ENCODE results near the gene DHRS1.

DHRS1 gene

DNA sequence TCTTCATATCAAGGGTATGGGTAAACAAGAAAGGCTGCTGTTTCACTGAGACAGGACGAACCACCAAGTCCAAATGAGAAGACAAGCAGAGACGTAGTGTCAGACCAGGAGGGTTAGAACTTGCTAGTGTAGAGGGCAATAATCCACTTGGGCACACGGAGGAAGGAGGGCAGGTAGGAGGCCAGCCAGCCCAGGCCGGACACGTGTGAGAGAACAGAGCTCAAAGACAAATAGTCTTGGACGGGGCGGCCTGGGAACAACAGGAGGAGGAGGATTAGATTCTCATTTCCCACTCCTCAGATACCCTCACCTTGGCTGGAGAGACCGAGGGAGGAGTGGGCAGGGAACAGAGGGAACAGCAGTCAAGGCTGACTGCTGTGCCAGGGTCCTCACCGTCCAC lies 8.8 kb downstream of the DHRS1 start:
- H3K4me3 ChIP-seq (ENCODE audit: low read length), result no peak overlapping the region
- DNase-seq (ENCODE audit: low read depth, low spot score), result no peak

DNA sequence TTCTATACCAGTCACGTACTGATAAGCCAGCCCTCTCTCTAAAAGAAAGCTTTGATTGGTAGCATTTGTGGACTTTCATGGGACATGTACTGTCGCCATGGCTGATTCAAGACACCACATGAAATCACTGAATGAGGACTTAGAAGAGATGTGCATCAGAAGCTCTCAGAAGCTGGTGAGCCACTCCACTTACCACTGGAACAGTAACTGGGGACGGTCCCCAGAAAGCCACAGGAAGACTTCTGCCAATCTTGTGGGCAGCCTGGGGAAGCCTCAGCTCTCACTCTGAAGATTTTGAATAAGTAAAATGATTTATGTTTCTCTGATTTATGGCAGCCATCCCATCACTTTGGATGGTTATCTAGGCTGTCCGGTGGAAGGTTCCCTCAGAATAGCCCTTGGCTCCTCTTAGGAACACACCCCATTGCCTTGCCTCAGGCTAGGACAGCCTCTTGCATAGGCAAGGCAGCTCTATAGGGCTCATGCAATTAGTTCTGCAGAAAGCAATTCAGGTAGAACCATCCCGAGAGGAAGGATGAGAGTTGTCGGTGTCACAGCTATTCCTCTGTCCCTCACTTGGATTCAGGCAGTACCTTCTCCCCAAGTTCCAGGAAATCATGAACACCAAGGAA lies 9.8 kb downstream of the DHRS1 start:
- no peak overlapping the region for H3K4me3 ChIP-seq (ENCODE audit: low read length)
- no peak for DNase-seq (ENCODE audit: low read depth, low spot score)

DNA sequence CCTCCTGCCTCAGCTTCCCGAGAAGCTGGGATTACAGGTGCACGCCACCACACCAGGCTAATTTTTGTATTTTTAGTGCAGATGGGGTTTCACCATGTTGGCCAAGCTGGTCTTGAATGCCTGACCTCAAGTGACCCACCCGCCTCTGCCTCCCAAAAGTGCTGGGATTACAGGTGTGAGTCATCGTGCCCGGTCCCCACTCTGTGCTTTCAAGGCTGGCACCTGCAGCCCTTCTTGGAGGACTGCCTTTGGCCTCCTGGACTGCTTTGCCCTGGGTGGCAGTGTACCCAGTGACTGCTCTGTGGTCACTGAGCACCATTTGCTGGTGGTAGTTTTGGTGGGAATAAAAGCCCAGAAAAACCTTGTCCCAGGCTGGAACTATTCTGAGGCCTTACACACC lies 12.6 kb downstream of the DHRS1 start:
- DNase-seq (ENCODE audit: low read depth, low spot score), result no peak
- H3K4me3 ChIP-seq (ENCODE audit: low read length), result no peak overlapping the region

- no peak for DNase-seq (ENCODE audit: low read depth, low spot score)
- no peak overlapping the region for H3K4me3 ChIP-seq (ENCODE audit: low read length)
Observed at GRCh38 chr14:24285351-24285750, 14.2 kb downstream of the DHRS1 start.

GRCh38 chr14:24284501-24285035 lies 15.0 kb downstream of the DHRS1 start:
- no peak for DNase-seq (ENCODE audit: low read depth, low spot score)
- H3K4me3 ChIP-seq (ENCODE audit: low read length), result no peak overlapping the region

GRCh38 chr14:24283796-24284460 lies 15.7 kb downstream of the DHRS1 start:
- no peak overlapping the region for H3K4me3 ChIP-seq (ENCODE audit: low read length)
- no peak for DNase-seq (ENCODE audit: low read depth, low spot score)

DNA sequence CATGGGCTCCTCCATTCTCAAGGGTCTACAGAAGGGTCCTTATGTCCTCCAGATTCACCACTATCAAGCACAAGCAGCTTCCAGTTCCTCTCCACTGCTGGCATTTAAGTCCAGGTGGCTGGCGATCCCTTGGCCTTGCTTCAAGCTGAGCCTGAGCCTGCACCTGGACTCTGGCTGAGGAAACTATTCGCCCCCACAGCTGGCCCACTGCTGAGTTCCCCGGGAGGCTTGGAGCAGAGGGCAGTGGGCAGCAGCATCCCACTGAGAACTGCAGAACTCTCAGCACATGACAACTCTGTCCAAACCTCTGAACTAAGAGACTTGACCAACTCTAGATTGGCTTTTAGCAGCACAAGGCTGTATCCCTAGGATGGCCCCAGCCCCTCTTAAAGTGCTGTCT lies 16.8 kb downstream of the DHRS1 start:
- no peak for DNase-seq (ENCODE audit: low read depth, low spot score)
- H3K4me3 ChIP-seq (ENCODE audit: low read length), result no peak overlapping the region

- no peak for DNase-seq (ENCODE audit: low read depth, low spot score)
- no peak overlapping the region for H3K4me3 ChIP-seq (ENCODE audit: low read length)
Observed at GRCh38 chr14:24281636-24282035, 17.9 kb downstream of the DHRS1 start.

DNA sequence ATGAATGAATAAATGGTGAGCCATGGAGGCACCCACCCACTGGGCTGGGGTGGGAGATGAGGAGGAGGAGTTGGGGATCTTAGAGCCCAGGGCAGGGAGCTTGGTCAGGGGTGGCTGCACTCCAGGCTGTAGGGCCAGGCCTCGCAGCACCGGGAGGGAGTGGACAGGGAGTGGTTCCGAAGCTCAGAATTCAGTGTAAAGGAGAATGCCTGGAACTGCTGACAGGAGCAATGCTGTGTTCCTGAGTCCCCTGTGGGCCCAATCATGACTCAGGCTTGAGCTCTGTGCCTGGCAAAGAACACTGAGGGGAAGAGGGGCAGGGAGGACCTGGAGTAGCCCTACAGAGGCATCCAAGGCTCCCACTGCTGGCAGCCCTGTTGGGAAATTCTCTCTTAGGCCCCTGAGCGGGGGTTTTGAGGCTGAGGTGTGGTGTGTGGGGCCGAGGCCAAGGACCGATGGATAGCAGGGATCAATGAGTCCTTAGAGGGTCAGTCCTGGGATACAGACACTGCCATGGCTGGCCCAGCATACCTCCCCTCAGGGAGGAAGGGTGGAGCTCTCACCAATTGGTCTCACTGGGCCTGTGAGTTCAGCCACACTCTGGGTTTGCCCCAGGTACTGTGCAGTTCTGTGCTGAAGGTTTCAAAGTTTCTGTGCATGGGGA lies 18.7 kb downstream of the DHRS1 start:
- H3K4me3 ChIP-seq (ENCODE audit: low read length), result no peak overlapping the region
- DNase-seq (ENCODE audit: low read depth, low spot score), result no peak

DNA sequence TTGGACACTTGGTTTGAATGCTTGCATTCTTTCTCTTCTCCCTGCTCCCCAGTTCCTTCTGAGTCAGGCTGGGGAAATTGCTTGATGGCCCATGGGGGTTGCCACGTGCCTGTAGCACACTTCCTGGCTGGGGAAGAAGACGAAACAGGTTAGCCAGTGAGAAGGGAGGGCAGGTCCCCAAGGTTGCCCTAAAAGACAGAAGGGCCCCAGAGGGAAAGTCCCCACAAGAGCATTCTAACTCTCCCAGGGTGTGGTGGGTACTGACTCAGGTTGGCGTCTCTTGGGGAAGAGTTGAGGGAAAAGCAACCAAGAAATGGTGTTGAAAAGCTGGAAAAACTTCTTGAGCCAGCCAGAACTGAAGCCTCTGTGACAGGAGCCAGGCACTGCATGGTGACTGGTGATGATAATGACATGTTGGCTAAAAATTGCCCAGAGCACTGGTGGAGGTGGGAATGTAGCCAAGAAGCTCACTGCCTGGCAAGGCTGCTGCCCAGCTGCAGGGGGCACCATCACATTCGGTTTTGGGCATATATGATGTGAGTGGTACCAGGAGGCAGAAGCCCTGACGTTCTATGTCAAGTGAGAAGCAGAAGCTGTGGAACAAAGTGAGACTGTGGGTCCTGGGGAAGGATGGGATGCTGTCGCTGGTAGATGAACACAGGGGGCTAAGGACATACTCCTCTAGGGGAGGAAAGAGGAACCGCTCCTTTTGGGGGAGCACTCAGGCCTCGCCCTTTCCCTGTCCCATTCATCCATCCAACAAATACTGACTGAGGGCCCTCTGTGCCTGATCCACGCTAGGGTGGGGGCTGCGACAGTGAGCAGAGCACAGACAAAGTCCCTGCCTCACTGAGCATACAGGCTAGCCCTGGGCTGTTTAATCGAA lies 20.0 kb downstream of the DHRS1 start:
- no peak for DNase-seq (ENCODE audit: low read depth, low spot score)

DNA sequence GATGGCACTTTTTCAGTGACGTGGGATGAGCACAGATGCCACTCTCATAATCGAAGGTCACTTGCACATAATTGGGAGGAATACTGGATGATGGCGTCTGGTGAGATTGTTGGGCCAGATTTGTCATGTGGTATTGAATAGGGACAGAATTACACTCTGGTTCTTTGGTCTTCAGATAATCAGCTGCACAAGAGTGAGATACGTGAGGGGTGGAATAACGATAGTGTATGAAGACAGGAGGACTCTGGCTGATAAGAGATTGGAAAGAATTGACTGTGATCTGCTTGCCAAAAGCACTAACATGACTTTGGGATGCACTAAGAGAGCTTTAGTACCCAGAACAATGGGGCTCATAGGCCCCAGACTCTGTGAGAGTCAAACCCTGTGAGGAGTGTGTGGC lies 21.2 kb downstream of the DHRS1 start:
- no peak for DNase-seq (ENCODE audit: low read depth, low spot score)
- H3K4me3 ChIP-seq (ENCODE audit: low read length), result no peak overlapping the region

More for the DNA sequence above, 20.0 kb downstream of the DHRS1 start:
- no peak overlapping the region for H3K4me3 ChIP-seq (ENCODE audit: low read length)

GRCh38 chr14:24277606-24278321 lies 21.8 kb downstream of the DHRS1 start:
- no peak overlapping the region for H3K4me3 ChIP-seq (ENCODE audit: low read length)
- DNase-seq (ENCODE audit: low read depth, low spot score), result no peak

DNA sequence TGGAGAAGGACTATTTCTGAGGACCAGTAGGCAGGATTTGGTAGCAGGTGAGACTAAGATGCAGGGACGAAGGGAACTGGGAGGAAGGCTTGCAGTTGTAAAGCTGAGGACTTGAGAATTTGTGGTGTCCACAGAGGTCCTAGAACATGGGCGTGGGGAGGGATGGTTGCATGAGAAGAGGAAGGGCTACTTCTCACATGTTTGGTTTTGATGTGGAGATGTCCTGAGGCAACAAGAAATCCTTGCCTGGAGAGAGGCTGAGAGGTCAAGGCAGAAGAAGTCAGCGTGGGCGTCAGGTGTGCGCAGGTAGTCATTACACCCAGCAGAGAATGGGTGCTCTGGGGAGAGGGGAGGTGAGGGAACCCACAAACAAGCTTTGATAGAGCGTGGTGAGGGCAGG lies 22.5 kb downstream of the DHRS1 start:
- no peak for DNase-seq (ENCODE audit: low read depth, low spot score)
- H3K4me3 ChIP-seq (ENCODE audit: low read length), result no peak overlapping the region

GRCh38 chr14:24274101-24274543 lies 25.5 kb downstream of the DHRS1 start:
- no peak for DNase-seq (ENCODE audit: low read depth, low spot score)
- H3K4me3 ChIP-seq (ENCODE audit: low read length), result no peak overlapping the region

GRCh38 chr14:24273422-24273998 lies 26.1 kb downstream of the DHRS1 start:
- no peak for DNase-seq (ENCODE audit: low read depth, low spot score)
- no peak overlapping the region for H3K4me3 ChIP-seq (ENCODE audit: low read length)

- no peak overlapping the region for H3K4me3 ChIP-seq (ENCODE audit: low read length)
- no peak for DNase-seq (ENCODE audit: low read depth, low spot score)
Observed at GRCh38 chr14:24272467-24272866, 27.1 kb downstream of the DHRS1 start.

DNA sequence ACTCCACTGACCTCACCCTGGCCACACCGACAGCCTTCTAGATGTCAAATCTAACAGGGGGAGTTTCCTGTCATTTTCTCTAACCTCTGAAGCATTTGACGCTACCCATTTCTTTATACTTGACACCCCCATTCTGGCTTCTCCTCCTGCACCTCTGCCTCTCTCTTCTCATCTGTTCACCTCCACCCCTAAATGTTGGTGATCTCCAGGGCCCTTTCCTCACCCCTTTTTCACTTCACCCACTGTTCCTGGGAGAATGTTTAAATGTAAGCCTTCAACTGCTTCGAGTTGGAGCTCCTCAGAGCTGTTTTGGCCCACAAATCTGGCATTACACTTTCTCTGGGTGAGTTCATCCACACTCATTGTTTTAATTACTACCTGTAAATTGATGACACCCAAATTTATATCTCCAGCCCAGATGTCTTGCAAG lies 27.7 kb downstream of the DHRS1 start:
- H3K4me3 ChIP-seq (ENCODE audit: low read length), result peak overlapping the region; percentile 74
- DNase-seq (ENCODE audit: low read depth, low spot score), result no peak

- DNase-seq (ENCODE audit: low read depth, low spot score), result peak; percentile 89
- peak within 1 kb of the TSS; percentile 74 for H3K4me3 ChIP-seq (ENCODE audit: low read length)
Observed at GRCh38 chr14:24271134-24271833, 28.3 kb downstream of the DHRS1 start, which contains the start of gene RABGGTA. RABGGTA (minus strand) TSS chr14:24271597; CDS start chr14:24271115, 482 bp downstream.

All from Jurkat, Clone E6-1 (cell line).